WTC11 (cell line): ENCODE data around the gene CHST14. TPM values are rescaled to one million over a fixed set of nuclear protein-coding genes. Genes with fewer than 3 reads are reported as not detected.

Experiments
- ATAC-seq: fragments of 200-7000 bp; cut with Tn5 transposase; 2 replicates; pipeline ENCODE4 v1.10.0; 2021; ENCODE audit warnings: mild to moderate bottlenecking, moderate library complexity
- CTCF ChIA-PET: fragments of 300-600 bp; sonication (Branson Sonifier 250); formaldehyde crosslinking; loops from one replicate; lab custom pipeline; 2021; ENCODE audit warnings: antibody characterized with exemption; lab: Charles Lee
- POLR2A ChIA-PET: fragments of 350-600 bp; sonication (Branson Sonifier 250); formaldehyde crosslinking; loops from one replicate; lab custom pipeline; 2021; ENCODE audit warnings: antibody characterized with exemption; lab: Charles Lee
- DNase-seq: peaks from one replicate; pipeline ENCODE4 v3.0.0; 2021; ENCODE audit warnings: low spot score
- H3K27ac Mint-ChIP-seq: 2 replicates; pipeline ENCODE4 v1.8.0; 2021; ENCODE audit warnings: mixed read lengths
- H3K27me3 Mint-ChIP-seq: 2 replicates; pipeline ENCODE4 v1.8.0; 2021; ENCODE audit warnings: low read depth, mild to moderate bottlenecking, moderate library complexity, mixed read lengths
- H3K36me3 Mint-ChIP-seq: 2 replicates; pipeline ENCODE4 v1.8.0; 2021; ENCODE audit warnings: mixed read lengths
- H3K4me1 Mint-ChIP-seq: 2 replicates; pipeline ENCODE4 v1.8.0; 2022; ENCODE audit warnings: mixed read lengths
- H3K4me3 Mint-ChIP-seq: 2 replicates; pipeline ENCODE4 v1.8.0; 2021; ENCODE audit warnings: mild to moderate bottlenecking, moderate library complexity, mixed read lengths
- H3K9me3 Mint-ChIP-seq: 2 replicates; pipeline ENCODE4 v1.8.0; 2021; ENCODE audit warnings: mixed read lengths
- CREB1 ChIP-seq: sonication (generic); formaldehyde crosslinking; IDR thresholded peaks from 2 replicates; pipeline ENCODE4 v1.8.0; 2023; ENCODE audit warnings: mild to moderate bottlenecking, missing genetic modification reagents
- FOXP1 ChIP-seq: sonication (generic); formaldehyde crosslinking; IDR thresholded peaks from 2 replicates; pipeline ENCODE4 v1.8.0; 2022; ENCODE audit warnings: missing genetic modification reagents, mild to moderate bottlenecking, moderate library complexity, borderline replicate concordance
- GABPB1 ChIP-seq: sonication (generic); formaldehyde crosslinking; IDR thresholded peaks from 2 replicates; pipeline ENCODE4 v1.8.1; 2023; ENCODE audit warnings: mild to moderate bottlenecking, missing genetic modification reagents
- JAZF1 ChIP-seq: fragments of 250-450 bp; sonication (Bioruptor Pico); IDR thresholded peaks from 2 replicates; pipeline ENCODE4 v1.9.0; 2021; ENCODE audit warnings: moderate library complexity, mild to moderate bottlenecking, inconsistent platforms
- KAT7 ChIP-seq: sonication (generic); formaldehyde crosslinking; IDR thresholded peaks from 2 replicates; pipeline ENCODE4 v1.8.1; 2023; ENCODE audit warnings: missing genetic modification reagents, mild to moderate bottlenecking, borderline replicate concordance
- TCF7 ChIP-seq: sonication (generic); formaldehyde crosslinking; IDR thresholded peaks from 2 replicates; pipeline ENCODE4 v1.8.0; 2022; ENCODE audit warnings: mild to moderate bottlenecking, low read depth, missing genetic modification reagents, moderate library complexity
- TEAD1 ChIP-seq: sonication (generic); formaldehyde crosslinking; IDR thresholded peaks from 2 replicates; pipeline ENCODE4 v1.8.0; 2022; ENCODE audit warnings: mild to moderate bottlenecking, missing genetic modification reagents
- TEAD4 ChIP-seq: sonication (generic); formaldehyde crosslinking; IDR thresholded peaks from 2 replicates; pipeline ENCODE4 v1.8.0; 2022; ENCODE audit warnings: mild to moderate bottlenecking, missing genetic modification reagents
- ZNF219 ChIP-seq: sonication (generic); formaldehyde crosslinking; IDR thresholded peaks from 2 replicates; pipeline ENCODE4 v1.8.0; 2023; ENCODE audit warnings: missing genetic modification reagents, mild to moderate bottlenecking, borderline replicate concordance
- total RNA-seq: library from RNA; stranded (reverse); gene quantifications from 3 replicates; pipeline ENCODE4 v1.2.3, GENCODE V29; 2021
- TF ChIP-seq, protein P1 (sequence below): fragments of 250-450 bp; sonication (Bioruptor Pico); IDR thresholded peaks from 2 replicates; pipeline ENCODE4 v1.9.0; 2021; ENCODE audit warnings: moderate library complexity, mild to moderate bottlenecking, inconsistent platforms, borderline replicate concordance
- TF ChIP-seq, protein P2 (sequence below): sonication (generic); formaldehyde crosslinking; IDR thresholded peaks from 2 replicates; pipeline ENCODE4 v1.8.1; 2022; ENCODE audit warnings: mild to moderate bottlenecking, missing genetic modification reagents, moderate library complexity, borderline replicate concordance
- TF ChIP-seq, protein P3 (sequence below): fragments of 200-600 bp; IDR thresholded peaks from 2 replicates; pipeline ENCODE4 v1.8.0; 2022; ENCODE audit warnings: antibody characterized with exemption
- TF ChIP-seq, protein P4 (sequence below): sonication (generic); formaldehyde crosslinking; IDR thresholded peaks from 2 replicates; pipeline ENCODE4 v1.8.0; 2022; ENCODE audit warnings: mild to moderate bottlenecking, missing genetic modification reagents
- TF ChIP-seq, protein P5 (sequence below): sonication (generic); formaldehyde crosslinking; IDR thresholded peaks from 2 replicates; pipeline ENCODE4 v1.8.0; 2022; ENCODE audit warnings: mild to moderate bottlenecking, missing genetic modification reagents
- TF ChIP-seq, protein P6 (sequence below): sonication (generic); formaldehyde crosslinking; IDR thresholded peaks from 2 replicates; pipeline ENCODE4 v1.8.1; 2023; ENCODE audit warnings: mild to moderate bottlenecking, missing genetic modification reagents, borderline replicate concordance
- TF ChIP-seq, protein P7 (sequence below): fragments of 250-450 bp; sonication (Bioruptor Pico); IDR thresholded peaks from 2 replicates; pipeline ENCODE4 v1.9.0; 2021; ENCODE audit warnings: mild to moderate bottlenecking, borderline replicate concordance

CHST14 gene
- total RNA-seq, 1 experiment from 2014 or later: 21.3 TPM

DNA sequence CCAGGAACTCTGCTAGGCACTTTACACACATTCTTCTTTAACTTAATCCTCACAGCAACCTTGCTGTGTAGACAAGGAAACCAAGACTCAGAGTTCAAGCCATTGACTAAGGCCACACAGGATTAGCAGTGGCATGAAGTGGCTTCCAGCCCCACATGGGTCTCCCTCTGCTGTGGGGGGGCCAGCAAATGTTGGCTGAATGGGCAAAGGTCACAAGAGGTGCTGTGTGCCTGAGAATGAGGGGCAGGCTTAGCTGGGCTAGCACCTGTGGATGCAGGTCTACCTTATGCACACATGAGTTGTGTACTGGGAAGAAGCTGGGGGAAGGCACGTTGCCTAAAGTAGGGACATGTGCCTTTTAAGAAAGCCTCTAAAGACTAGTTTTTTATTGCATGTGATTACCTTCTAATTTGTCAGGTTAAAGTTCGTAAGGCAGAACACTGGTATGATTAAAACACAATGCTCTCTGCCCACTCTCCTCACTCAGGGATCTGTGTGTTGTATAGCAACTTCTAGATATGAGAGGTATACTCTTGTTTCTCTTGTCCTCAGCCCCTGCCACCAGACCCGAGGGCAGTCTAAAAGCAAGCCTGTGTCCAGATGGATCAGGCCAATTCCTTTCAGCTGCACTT, 19.1 kb upstream of the CHST14 start:
- TF ChIP-seq CREB1 (CRISPR knock-in tag): no peak
- no peak for TF ChIP-seq FOXP1 (CRISPR knock-in tag)
- no peak for TF ChIP-seq KAT7 (CRISPR knock-in tag)
- no peak for TF ChIP-seq JAZF1 (CRISPR knock-in tag)
- TF ChIP-seq, protein P1, sequence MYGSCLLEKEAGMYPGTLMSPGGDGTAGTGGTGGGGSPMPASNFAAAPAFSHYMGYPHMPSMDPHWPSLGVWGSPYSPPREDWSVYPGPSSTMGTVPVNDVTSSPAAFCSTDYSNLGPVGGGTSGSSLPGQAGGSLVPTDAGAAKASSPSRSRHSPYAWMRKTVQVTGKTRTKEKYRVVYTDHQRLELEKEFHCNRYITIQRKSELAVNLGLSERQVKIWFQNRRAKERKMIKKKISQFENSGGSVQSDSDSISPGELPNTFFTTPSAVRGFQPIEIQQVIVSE (CRISPR knock-in tag): no peak
- TF ChIP-seq, protein P2, sequence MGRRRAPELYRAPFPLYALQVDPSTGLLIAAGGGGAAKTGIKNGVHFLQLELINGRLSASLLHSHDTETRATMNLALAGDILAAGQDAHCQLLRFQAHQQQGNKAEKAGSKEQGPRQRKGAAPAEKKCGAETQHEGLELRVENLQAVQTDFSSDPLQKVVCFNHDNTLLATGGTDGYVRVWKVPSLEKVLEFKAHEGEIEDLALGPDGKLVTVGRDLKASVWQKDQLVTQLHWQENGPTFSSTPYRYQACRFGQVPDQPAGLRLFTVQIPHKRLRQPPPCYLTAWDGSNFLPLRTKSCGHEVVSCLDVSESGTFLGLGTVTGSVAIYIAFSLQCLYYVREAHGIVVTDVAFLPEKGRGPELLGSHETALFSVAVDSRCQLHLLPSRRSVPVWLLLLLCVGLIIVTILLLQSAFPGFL: no peak
- no peak for TF ChIP-seq TEAD1 (CRISPR knock-in tag)
- TF ChIP-seq, all 79 proteins: peak for 0

DNA sequence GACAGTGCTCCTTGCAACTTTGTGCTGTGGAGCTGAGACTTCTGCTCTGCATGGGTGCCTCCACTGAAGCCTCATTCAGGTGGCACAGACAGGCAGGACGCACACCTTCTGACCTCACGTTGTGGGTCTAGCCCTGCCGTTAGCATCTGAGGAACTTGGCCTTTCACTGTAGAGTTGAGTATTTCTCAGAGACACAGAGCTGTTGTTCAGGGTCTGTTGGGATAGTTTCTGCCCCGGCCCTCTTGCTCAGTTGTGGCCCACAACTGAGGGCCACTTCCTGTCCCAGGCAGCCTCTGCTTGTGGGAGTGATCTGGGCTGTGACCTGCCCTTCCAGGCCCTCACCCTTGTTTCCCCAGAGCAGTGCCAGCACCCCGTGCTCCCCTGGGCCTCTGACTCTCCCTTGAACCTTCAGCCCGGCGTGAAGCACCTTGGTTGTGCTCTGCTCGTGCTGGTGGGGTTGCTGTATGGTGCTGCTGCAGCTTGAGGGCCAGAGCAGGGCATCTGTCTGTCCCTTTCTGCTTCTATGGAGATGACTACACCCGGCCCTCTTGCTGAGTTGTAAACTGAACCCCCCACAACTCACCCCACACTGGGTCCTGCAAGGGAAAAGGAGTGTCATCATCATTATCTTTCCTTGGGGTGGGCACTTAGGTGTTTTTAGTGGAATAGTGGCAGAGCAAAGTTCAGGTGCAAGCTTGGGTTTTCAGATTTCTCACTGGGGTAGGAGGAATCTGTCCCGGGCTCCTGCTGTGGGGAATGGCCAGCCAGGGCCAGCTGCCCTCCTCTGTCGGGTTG, 18.3 kb upstream of the CHST14 start:
- Mint-ChIP-seq H3K36me3 (peaks cover 2% of the 10 kb centered on the region; the same call in 1 of the 2 replicates), H3K4me3 (no peak overlapping the region), H3K27ac (peak overlapping the region; percentile 94), H3K27me3 (no peaks in the 10 kb centered on the region), H3K4me1 (peaks cover 75% of the 10 kb centered on the region)
- ATAC-seq (peak; percentile 19), DNase-seq (no peak)
- POLR2A ChIA-PET: interaction anchor here (1.1 to 5.8 kb wide), 4 partner anchors 9 to 242 kb away, joined by 3 to 32 read pairs (median 6); partner anchors contain the start of genes BAHD1, CHST14 and RAD51
- TF ChIP-seq, protein P3, sequence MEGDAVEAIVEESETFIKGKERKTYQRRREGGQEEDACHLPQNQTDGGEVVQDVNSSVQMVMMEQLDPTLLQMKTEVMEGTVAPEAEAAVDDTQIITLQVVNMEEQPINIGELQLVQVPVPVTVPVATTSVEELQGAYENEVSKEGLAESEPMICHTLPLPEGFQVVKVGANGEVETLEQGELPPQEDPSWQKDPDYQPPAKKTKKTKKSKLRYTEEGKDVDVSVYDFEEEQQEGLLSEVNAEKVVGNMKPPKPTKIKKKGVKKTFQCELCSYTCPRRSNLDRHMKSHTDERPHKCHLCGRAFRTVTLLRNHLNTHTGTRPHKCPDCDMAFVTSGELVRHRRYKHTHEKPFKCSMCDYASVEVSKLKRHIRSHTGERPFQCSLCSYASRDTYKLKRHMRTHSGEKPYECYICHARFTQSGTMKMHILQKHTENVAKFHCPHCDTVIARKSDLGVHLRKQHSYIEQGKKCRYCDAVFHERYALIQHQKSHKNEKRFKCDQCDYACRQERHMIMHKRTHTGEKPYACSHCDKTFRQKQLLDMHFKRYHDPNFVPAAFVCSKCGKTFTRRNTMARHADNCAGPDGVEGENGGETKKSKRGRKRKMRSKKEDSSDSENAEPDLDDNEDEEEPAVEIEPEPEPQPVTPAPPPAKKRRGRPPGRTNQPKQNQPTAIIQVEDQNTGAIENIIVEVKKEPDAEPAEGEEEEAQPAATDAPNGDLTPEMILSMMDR: no peak
- TF ChIP-seq, protein P4, sequence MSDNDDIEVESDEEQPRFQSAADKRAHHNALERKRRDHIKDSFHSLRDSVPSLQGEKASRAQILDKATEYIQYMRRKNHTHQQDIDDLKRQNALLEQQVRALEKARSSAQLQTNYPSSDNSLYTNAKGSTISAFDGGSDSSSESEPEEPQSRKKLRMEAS (CRISPR knock-in tag): no peak
- TF ChIP-seq, protein P5, sequence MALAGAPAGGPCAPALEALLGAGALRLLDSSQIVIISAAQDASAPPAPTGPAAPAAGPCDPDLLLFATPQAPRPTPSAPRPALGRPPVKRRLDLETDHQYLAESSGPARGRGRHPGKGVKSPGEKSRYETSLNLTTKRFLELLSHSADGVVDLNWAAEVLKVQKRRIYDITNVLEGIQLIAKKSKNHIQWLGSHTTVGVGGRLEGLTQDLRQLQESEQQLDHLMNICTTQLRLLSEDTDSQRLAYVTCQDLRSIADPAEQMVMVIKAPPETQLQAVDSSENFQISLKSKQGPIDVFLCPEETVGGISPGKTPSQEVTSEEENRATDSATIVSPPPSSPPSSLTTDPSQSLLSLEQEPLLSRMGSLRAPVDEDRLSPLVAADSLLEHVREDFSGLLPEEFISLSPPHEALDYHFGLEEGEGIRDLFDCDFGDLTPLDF (CRISPR knock-in tag): no peak
- TF ChIP-seq TCF7 (CRISPR knock-in tag) (no peak), ZNF219 (CRISPR knock-in tag) (no peak), TEAD4 (CRISPR knock-in tag) (no peak), GABPB1 (CRISPR knock-in tag) (no peak)
- TF ChIP-seq, protein P6, sequence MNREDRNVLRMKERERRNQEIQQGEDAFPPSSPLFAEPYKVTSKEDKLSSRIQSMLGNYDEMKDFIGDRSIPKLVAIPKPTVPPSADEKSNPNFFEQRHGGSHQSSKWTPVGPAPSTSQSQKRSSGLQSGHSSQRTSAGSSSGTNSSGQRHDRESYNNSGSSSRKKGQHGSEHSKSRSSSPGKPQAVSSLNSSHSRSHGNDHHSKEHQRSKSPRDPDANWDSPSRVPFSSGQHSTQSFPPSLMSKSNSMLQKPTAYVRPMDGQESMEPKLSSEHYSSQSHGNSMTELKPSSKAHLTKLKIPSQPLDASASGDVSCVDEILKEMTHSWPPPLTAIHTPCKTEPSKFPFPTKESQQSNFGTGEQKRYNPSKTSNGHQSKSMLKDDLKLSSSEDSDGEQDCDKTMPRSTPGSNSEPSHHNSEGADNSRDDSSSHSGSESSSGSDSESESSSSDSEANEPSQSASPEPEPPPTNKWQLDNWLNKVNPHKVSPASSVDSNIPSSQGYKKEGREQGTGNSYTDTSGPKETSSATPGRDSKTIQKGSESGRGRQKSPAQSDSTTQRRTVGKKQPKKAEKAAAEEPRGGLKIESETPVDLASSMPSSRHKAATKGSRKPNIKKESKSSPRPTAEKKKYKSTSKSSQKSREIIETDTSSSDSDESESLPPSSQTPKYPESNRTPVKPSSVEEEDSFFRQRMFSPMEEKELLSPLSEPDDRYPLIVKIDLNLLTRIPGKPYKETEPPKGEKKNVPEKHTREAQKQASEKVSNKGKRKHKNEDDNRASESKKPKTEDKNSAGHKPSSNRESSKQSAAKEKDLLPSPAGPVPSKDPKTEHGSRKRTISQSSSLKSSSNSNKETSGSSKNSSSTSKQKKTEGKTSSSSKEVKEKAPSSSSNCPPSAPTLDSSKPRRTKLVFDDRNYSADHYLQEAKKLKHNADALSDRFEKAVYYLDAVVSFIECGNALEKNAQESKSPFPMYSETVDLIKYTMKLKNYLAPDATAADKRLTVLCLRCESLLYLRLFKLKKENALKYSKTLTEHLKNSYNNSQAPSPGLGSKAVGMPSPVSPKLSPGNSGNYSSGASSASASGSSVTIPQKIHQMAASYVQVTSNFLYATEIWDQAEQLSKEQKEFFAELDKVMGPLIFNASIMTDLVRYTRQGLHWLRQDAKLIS (CRISPR knock-in tag): no peak
- TF ChIP-seq, protein P7, sequence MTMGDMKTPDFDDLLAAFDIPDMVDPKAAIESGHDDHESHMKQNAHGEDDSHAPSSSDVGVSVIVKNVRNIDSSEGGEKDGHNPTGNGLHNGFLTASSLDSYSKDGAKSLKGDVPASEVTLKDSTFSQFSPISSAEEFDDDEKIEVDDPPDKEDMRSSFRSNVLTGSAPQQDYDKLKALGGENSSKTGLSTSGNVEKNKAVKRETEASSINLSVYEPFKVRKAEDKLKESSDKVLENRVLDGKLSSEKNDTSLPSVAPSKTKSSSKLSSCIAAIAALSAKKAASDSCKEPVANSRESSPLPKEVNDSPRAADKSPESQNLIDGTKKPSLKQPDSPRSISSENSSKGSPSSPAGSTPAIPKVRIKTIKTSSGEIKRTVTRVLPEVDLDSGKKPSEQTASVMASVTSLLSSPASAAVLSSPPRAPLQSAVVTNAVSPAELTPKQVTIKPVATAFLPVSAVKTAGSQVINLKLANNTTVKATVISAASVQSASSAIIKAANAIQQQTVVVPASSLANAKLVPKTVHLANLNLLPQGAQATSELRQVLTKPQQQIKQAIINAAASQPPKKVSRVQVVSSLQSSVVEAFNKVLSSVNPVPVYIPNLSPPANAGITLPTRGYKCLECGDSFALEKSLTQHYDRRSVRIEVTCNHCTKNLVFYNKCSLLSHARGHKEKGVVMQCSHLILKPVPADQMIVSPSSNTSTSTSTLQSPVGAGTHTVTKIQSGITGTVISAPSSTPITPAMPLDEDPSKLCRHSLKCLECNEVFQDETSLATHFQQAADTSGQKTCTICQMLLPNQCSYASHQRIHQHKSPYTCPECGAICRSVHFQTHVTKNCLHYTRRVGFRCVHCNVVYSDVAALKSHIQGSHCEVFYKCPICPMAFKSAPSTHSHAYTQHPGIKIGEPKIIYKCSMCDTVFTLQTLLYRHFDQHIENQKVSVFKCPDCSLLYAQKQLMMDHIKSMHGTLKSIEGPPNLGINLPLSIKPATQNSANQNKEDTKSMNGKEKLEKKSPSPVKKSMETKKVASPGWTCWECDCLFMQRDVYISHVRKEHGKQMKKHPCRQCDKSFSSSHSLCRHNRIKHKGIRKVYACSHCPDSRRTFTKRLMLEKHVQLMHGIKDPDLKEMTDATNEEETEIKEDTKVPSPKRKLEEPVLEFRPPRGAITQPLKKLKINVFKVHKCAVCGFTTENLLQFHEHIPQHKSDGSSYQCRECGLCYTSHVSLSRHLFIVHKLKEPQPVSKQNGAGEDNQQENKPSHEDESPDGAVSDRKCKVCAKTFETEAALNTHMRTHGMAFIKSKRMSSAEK (CRISPR knock-in tag): no peak
- TF ChIP-seq, all 79 proteins: peak for 0
- H3K9me3 Mint-ChIP-seq: no peaks in the 10 kb centered on the region
- CTCF ChIA-PET: interaction anchor here (0.6 to 2.0 kb wide), 6 partner anchors 10 to 159 kb away, joined by 3 to 6 read pairs (median 4); partner anchors contain the start of gene BAHD1

More for the DNA sequence above, 19.1 kb upstream of the CHST14 start:
- ChIA-PET CTCF (interaction anchor here (0.6 to 2.3 kb wide), 11 partner anchors 9 to 138 kb away, joined by 3 to 9 read pairs (median 5); partner anchors contain the start of gene BAHD1), POLR2A (interaction anchor here (1.1 to 5.8 kb wide), 4 partner anchors 10 to 243 kb away, joined by 3 to 32 read pairs (median 6); partner anchors contain the start of genes BAHD1, CHST14 and RAD51)
- H3K27ac Mint-ChIP-seq: peak overlapping the region; percentile 94
- no peak overlapping the region for H3K4me3 Mint-ChIP-seq
- H3K36me3 Mint-ChIP-seq: peaks cover 2% of the 10 kb centered on the region; the same call in 1 of the 2 replicates
- H3K4me1 Mint-ChIP-seq: peaks cover 78% of the 10 kb centered on the region
- H3K9me3 Mint-ChIP-seq: no peaks in the 10 kb centered on the region
- DNase-seq (no peak), ATAC-seq (no peak)
- H3K27me3 Mint-ChIP-seq: no peaks in the 10 kb centered on the region
